Central memory CD8-positive, alpha-beta T cell (primary cell): ENCODE measurements around the gene B4GALNT4.
"Not testable (repeated sequence)": the region's sequence is repeated elsewhere in the genome, so short reads cannot be mapped to it uniquely, and the experiment has no call there.

Experiments used
- ATAC-seq: fragments of 150-1000 bp; cut with Tn5 transposase; replicated peaks from 2 replicates; pipeline ENCODE4 v1.10.0; 2022; ENCODE audit warnings: mild to moderate bottlenecking, moderate FRiP score, moderate number of reproducible peaks; ENCODE audit not compliant: poor library complexity, severe bottlenecking; ENCODE audit errors: extremely low read depth
- DNase-seq, 2 donors: peaks; one replicate each; pipeline ENCODE4 v3.0.0; 2021; ENCODE audit warnings: low spot score in 2 of 2
- H3K27ac Mint-ChIP-seq: one replicate; pipeline ENCODE4 v1.8.0; 2022; ENCODE audit warnings: low read depth, mild to moderate bottlenecking, moderate library complexity, mixed read lengths
- H3K27me3 Mint-ChIP-seq: one replicate; pipeline ENCODE4 v1.8.0; 2022; ENCODE audit warnings: mixed read lengths
- H3K36me3 Mint-ChIP-seq: one replicate; pipeline ENCODE4 v1.8.0; 2022; ENCODE audit warnings: mild to moderate bottlenecking, moderate library complexity, mixed read lengths; ENCODE audit not compliant: insufficient read depth
- H3K4me1 Mint-ChIP-seq: one replicate; pipeline ENCODE4 v1.8.0; 2022; ENCODE audit warnings: mixed read lengths
- H3K4me3 Mint-ChIP-seq: one replicate; pipeline ENCODE4 v1.8.0; 2022; ENCODE audit warnings: mild to moderate bottlenecking, moderate library complexity, mixed read lengths
- H3K9me3 Mint-ChIP-seq: one replicate; pipeline ENCODE4 v1.8.0; 2022; ENCODE audit warnings: mixed read lengths

Gene B4GALNT4

DNA sequence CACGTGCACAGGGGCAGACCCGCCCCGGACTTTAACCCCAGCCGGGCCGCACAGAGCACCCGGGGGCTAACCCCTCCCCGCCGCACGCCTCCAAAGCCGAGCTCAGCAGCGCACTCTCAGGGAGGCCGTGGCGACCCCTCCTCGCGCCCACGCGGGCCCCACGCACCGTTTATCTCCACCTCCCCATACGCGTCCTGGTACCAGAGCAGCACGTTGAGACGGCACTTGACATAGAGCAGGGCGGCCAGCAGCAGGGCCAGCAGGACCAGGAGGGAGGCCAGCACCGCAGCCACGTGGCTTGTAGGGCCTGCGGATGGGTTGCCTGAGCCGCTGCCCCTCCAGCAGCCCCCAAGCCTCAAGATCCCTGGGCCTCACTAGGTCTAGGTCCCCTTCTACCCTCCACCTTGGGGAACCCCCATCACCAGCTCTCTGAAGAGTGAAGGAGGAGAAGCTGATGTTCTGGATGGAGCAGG, 38.4 kb downstream of the B4GALNT4 start:
- Mint-ChIP-seq H3K9me3 (no peaks in the 10 kb centered on the region), H3K27ac (peak overlapping the region; percentile 13), H3K36me3 (peaks cover 9% of the 10 kb centered on the region), H3K4me1 (peaks cover 9% of the 10 kb centered on the region), H3K4me3 (peak overlapping the region; percentile 52), H3K27me3 (no peaks in the 10 kb centered on the region)
- peak; percentile 2 for ATAC-seq
- DNase-seq: no peak

GRCh38 chr11:408154-409007, 39.1 kb downstream of the B4GALNT4 start:
- H3K4me1 Mint-ChIP-seq: peaks cover 13% of the 10 kb centered on the region
- H3K36me3 Mint-ChIP-seq: peaks cover 12% of the 10 kb centered on the region
- no peaks in the 10 kb centered on the region for H3K27me3 Mint-ChIP-seq
- ATAC-seq: no peak
- no peak for DNase-seq
- H3K4me3 Mint-ChIP-seq: no peak overlapping the region
- H3K27ac Mint-ChIP-seq: no peak overlapping the region
- no peaks in the 10 kb centered on the region for H3K9me3 Mint-ChIP-seq

- peaks cover 16% of the 10 kb centered on the region for H3K4me1 Mint-ChIP-seq
- H3K9me3 Mint-ChIP-seq: no peaks in the 10 kb centered on the region
- no peak overlapping the region for H3K27ac Mint-ChIP-seq
- H3K4me3 Mint-ChIP-seq: no peak overlapping the region
- DNase-seq: no peak
- ATAC-seq: no peak
- H3K27me3 Mint-ChIP-seq: no peaks in the 10 kb centered on the region
- peaks cover 14% of the 10 kb centered on the region for H3K36me3 Mint-ChIP-seq
Measured at GRCh38 chr11:409008-409599, 39.8 kb downstream of the B4GALNT4 start.

DNA sequence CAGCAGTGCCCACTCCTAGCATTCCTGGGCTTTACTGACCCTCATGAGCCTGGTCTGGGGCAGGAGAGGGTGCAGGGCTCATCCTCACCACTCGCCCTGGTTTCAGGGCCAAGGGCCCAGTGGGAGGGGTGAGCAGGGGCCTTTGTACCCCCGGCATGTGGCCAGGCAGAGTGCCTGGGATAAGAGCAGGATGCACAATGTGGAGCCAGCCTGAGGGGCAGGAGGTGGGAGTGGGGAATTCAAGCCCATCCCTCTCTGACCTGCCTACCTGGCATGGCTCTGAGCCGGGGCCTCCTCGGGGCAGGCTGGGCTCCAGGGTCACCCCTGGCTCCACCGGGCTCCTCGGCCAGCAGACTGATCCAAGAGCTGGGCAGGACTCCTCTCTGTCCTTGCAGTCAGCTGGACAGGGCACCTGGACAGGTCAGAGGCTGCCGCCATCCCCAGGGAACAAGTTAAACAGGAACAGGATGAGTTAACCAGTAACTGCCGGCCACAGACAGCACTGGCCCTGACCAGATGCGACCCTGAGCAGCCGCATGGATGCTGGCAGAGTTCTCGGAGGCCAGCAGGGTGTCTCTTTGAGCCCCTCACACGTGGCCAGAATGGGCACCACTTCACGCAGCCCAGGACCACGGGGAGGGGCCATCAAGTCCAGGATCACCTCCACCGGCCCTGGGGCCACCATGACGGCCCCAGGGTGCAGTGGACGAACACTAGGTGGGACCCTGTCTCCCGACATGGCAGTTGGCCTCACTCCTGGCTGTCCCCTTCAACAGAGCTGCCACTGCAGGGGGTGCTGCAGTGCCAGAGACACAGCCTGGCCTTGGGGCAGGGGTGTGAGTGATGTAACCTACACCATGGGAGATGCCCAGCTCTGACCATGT, 40.5 kb downstream of the B4GALNT4 start:
- no peaks in the 10 kb centered on the region for H3K27me3 Mint-ChIP-seq
- H3K4me3 Mint-ChIP-seq: no peak overlapping the region
- H3K27ac Mint-ChIP-seq: no peak overlapping the region
- H3K36me3 Mint-ChIP-seq: peaks cover 20% of the 10 kb centered on the region
- DNase-seq (no peak), ATAC-seq (no peak)
- no peaks in the 10 kb centered on the region for H3K9me3 Mint-ChIP-seq
- peaks cover 22% of the 10 kb centered on the region for H3K4me1 Mint-ChIP-seq

DNA sequence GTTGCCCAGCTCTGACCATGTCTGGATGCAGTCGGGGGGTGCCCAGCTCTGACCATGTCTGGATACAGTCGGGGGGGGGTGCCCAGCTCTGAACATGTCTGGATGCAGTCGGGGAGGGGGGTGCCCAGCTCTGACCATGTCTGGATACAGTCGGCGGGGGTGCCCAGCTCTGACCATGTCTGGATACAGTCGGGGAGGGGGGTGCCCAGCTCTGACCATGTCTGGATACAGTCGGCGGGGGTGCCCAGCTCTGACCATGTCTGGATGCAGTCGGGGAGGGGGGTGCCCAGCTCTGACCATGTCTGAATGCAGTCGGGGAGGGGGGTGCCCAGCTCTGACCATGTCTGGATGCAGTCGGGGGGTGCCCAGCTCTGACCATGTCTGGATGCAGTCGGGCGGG, 41.4 kb downstream of the B4GALNT4 start:
- Mint-ChIP-seq H3K36me3 (peaks cover 25% of the 10 kb centered on the region), H3K4me1 (peaks cover 14% of the 10 kb centered on the region)
- not testable (repeated sequence) for ATAC-seq, H3K27me3 Mint-ChIP-seq, H3K27ac Mint-ChIP-seq, H3K4me3 Mint-ChIP-seq, DNase-seq, H3K9me3 Mint-ChIP-seq

- H3K36me3 Mint-ChIP-seq: peaks cover 25% of the 10 kb centered on the region
- not testable (repeated sequence) for H3K9me3 Mint-ChIP-seq, ATAC-seq, H3K27me3 Mint-ChIP-seq, H3K27ac Mint-ChIP-seq, DNase-seq, H3K4me3 Mint-ChIP-seq
- H3K4me1 Mint-ChIP-seq: peaks cover 19% of the 10 kb centered on the region
Measured at GRCh38 chr11:411520-411919, 42.2 kb downstream of the B4GALNT4 start.

DNA sequence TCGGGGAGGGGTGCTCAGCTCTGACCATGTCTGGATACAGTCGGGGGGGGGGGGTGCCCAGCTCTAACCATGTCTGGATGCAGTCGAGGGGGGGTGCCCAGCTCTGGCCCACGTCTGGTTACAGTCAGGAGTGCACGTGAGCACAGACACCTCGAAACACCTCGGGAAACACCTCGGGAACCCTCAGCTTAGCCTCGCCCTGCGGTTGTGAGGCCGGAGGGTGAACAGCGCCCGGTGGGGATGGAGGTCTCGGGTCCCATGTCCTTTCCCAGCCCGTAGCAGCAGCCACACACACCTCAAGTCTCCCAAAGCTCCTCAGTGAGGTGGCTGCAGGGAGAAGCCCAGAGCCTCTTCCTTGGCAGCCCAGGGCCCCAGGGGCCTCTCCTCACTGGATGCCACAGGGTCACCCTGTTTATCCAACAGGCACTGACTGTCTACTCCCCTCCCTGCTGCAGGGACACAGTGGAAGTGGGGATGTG, 43.4 kb downstream of the B4GALNT4 start:
- H3K4me3 Mint-ChIP-seq: peak overlapping the region; percentile 92
- no peaks in the 10 kb centered on the region for H3K9me3 Mint-ChIP-seq
- H3K36me3 Mint-ChIP-seq: peaks cover 24% of the 10 kb centered on the region
- H3K4me1 Mint-ChIP-seq: peaks cover 19% of the 10 kb centered on the region
- DNase-seq (peak in 1 of 2 donors; percentile 7), ATAC-seq (no peak)
- H3K27me3 Mint-ChIP-seq: no peaks in the 10 kb centered on the region
- H3K27ac Mint-ChIP-seq: no peak overlapping the region

GRCh38 chr11:413120-414081, 44.1 kb downstream of the B4GALNT4 start:
- Mint-ChIP-seq H3K4me3 (peak overlapping the region; percentile 92), H3K27ac (peak overlapping the region; percentile 78), H3K36me3 (peaks cover 24% of the 10 kb centered on the region), H3K4me1 (peaks cover 19% of the 10 kb centered on the region), H3K9me3 (no peaks in the 10 kb centered on the region), H3K27me3 (no peaks in the 10 kb centered on the region)
- DNase-seq (peak in 1 of 2 donors; percentile 13), ATAC-seq (no peak)

DNA sequence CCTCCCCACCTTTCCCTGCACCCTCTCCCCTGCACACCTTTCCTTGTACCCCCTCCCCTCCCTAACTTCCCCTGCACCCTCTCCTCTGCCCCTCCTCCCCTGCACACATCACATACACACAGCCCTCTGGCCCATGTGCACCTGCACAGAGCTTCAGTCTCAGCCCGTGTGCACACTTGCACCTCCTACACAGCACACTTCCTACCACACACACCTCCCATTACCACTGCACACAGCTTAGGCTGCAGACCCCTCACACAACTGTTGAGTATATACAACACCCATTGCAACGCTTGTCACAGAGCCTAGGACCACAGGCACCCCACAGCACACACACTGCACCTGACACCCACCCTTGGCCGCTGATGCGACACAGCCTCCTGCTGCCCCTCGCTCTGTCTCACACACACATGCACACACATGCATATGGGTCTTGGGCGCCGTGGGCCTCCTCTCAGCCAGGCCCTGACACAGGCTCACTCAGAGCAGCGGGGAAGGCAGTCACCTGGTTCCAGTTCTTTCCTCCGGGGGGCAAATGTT, 45.1 kb downstream of the B4GALNT4 start:
- ATAC-seq (peak; percentile 26), DNase-seq (no peak)

DNA sequence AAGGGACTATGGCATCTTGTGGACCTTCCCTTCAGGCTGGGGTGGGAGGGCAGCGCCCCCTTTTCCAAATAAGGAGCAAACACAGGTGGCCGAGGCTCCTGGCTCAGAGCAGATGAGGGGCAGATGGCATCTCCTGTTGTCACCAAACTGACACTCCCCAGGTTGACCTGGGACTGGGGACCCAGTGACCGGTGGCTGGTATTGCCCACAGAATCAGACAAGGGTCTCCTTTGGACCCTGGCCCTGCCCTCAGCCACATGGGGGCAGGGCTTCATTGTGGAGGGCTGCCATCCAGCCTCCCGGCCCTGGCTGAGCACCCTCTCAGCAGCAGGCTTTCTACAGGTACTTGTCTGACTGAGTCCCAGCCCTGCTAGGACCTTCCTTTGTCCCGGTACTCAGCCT, 46.3 kb downstream of the B4GALNT4 start:
- no peaks in the 10 kb centered on the region for H3K9me3 Mint-ChIP-seq
- DNase-seq (no peak), ATAC-seq (no peak)
- H3K27ac Mint-ChIP-seq: peak overlapping the region; percentile 89
- H3K27me3 Mint-ChIP-seq: no peaks in the 10 kb centered on the region
- H3K4me1 Mint-ChIP-seq: peaks cover 19% of the 10 kb centered on the region
- peak overlapping the region; percentile 92 for H3K4me3 Mint-ChIP-seq
- peaks cover 25% of the 10 kb centered on the region for H3K36me3 Mint-ChIP-seq

More for the DNA sequence above, 45.1 kb downstream of the B4GALNT4 start:
- Mint-ChIP-seq H3K4me1 (peaks cover 19% of the 10 kb centered on the region), H3K36me3 (peaks cover 25% of the 10 kb centered on the region), H3K27me3 (no peaks in the 10 kb centered on the region), H3K4me3 (peak overlapping the region; percentile 92), H3K9me3 (no peaks in the 10 kb centered on the region), H3K27ac (peak overlapping the region; percentile 89)

- ATAC-seq (no peak), DNase-seq (peak in 1 of 2 donors; percentile 11)
- Mint-ChIP-seq H3K27me3 (no peaks in the 10 kb centered on the region), H3K9me3 (no peaks in the 10 kb centered on the region), H3K27ac (peak overlapping the region; percentile 89), H3K4me1 (peaks cover 19% of the 10 kb centered on the region), H3K36me3 (peaks cover 25% of the 10 kb centered on the region), H3K4me3 (peak overlapping the region; percentile 92)
Measured at GRCh38 chr11:416051-416756, 46.9 kb downstream of the B4GALNT4 start.
